Stimulated activated CD4-positive, alpha-beta T cell treated with anti-CD3 and anti-CD28 coated beads, Interleukin-2, amount 100 ng/mL, for 48 hours (primary cell): Measurements from ENCODE around the gene HOXA11.

Experiments used
- DNase-seq, 2 donors: peaks; one replicate each; pipeline ENCODE4 v3.0.0-alpha.2; 2020

HOXA11 gene

DNA sequence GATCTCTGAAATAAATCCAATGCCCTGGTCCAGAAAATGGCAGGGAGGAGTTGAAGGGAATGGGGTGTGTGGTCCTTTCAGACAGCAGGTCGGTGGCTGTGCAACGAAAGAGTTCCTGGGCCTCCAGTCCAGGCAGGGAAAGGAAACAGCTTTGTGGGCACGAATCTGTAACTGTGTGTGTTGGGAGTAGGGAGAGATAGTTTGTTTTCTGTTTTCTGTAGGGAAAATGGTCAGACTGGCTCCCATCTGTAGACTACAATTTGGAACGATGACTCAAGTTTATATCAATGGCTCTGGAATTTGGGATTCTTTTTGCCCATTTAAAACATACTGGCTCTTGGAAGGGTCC is 17.1 kb downstream of the HOXA11 start:
- no peak for DNase-seq

GRCh38 chr7:27166531-27167505 is 18.2 kb downstream of the HOXA11 start:
- DNase-seq = no peak

- DNase-seq = no peak
These were observed 19.0 kb downstream of the HOXA11 start for GRCh38 chr7:27165996-27166530.

DNA sequence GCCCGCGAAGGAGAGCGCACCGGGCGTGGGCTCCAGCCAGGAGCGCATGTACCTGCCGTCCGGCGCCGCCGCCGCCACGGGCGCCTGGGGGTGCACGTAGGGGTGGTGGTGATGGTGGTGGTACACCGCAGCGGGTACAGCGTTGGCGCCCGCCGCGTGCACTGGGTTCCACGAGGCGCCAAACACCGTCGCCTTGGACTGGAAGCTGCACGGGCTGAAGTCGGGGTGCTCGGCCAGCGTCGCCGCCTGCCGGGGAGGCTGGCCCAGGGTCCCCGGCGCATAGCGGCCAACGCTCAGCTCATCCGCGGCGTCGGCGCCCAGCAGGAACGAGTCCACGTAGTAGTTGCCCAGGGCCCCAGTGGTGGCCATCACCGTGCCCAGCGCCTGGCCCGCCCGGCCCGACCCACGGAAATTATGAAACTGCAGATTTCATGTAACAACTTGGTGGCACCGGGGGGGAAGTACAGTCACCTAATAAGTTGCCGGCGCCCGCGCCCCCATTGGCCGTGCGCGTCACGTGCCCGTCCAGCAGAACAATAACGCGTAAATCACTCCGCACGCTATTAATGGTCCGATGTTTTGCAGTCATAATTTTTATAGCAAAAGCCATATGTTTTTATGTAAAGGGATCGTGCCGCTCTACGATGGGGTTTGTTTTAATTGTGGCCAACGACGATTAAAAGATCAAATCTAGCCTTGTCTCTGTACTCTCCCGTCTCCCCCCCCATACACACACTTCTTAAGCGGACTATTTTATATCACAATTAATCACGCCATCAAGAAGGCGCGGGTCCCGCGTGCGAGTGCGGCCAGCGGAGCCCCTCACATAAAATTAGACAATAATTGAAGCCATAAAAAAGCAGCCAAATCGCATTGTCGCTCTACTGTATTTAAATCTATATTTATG is 19.7 kb downstream of the HOXA11 start, which contains the start of gene HOXA9:
Gene HOXA9, minus strand, starts transcription at position 449 of the 907 bp plus-strand sequence. Its CDS starts 80 bp downstream, at position 369.
- DNase-seq = no peak

DNA sequence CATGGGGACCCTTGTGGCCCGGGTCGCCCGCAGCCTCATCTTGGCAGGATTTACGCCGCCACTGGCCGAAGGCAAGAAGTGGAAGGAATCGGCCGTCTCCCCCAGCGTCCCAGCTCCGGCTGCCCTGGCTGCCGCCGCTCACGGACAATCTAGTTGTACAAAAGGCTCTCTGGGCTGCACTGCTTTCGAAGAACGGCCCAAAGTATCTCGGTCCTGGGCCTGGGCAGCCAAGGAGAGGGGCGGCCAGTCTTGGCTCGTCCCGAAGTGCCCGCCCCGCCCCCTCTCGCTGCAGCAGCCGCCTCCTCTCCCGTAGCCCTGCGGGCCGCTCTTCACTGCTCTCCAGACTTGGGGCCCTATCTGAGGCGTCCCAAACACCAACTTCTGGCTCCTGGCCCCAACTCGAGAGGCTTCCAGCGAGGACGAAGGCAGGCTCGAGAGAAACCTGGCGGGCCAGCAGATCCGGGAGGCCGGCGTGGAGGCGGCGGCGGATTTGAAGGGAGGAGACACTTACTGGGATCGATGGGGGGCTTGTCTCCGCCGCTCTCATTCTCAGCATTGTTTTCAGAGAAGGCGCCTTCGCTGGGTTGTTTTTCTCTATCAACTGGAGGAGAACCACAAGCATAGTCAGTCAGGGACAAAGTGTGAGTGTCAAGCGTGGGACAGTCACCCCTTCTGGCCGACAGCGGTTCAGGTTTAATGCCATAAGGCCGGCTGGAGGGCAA is 20.5 kb downstream of the HOXA11 start:
- DNase-seq = no peak

DNA sequence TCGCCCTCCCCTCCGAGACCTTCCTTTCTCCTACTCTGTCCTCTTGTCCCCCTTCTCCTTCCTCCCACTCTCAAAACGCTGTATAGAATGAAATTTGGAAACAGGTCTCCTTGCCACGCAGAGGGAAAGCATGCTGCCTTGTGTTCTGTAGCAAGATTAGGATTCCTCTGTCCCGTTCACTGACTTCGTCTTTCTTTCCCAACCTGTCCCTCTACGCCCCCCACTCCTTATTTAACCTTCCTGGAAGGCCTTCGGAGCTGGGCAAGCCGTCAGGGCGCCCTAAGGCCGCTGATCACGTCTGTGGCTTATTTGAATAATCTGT is 21.0 kb downstream of the HOXA11 start:
- DNase-seq = no peak

GRCh38 chr7:27163288-27164044 is 21.6 kb downstream of the HOXA11 start:
- DNase-seq = no peak

- no peak for DNase-seq
These were observed 22.3 kb downstream of the HOXA11 start for GRCh38 chr7:27162561-27163287.

DNA sequence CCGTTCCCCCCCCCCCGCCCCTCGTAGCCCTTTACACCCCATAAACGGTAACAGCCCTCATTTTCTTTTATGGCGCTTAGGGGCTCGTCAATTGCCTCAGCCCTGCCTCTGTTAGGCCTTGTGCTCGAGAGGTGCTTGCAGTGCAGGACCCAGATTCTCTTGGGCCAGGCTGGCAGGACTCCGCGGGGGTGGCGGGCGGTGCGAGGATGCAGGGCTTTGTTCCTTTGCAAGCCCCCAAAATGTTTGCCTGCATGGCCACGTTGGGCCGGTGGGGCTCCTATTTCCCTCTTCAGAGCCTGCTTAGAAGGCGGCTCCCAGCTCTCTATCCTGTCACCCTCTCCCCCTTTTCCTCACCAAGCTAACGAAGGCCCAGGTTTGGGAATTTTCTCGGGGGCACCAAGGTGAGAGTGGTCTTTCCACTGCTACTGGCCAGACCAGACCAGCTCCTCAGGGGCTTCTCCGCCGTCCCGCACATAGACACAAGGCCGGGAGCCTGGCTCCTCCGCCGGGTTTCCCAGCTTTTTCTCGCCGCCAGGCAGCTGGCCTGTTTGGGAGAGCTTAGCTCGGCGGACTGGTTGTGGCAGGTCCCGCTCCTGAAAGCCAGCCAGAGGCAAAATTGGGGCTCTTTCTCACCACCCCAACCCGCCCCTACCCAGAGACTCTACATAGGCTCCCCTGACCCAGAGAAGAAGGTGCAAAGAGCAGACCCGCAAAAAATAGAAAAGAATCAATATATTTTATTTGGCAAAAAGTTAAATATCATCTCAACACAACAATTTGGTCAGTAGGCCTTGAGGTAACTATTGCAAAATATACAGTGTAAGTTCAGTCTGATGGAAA is 23.1 kb downstream of the HOXA11 start:
- no peak for DNase-seq

- no peak for DNase-seq
These were observed 23.8 kb downstream of the HOXA11 start for GRCh38 chr7:27161214-27161720.

DNA sequence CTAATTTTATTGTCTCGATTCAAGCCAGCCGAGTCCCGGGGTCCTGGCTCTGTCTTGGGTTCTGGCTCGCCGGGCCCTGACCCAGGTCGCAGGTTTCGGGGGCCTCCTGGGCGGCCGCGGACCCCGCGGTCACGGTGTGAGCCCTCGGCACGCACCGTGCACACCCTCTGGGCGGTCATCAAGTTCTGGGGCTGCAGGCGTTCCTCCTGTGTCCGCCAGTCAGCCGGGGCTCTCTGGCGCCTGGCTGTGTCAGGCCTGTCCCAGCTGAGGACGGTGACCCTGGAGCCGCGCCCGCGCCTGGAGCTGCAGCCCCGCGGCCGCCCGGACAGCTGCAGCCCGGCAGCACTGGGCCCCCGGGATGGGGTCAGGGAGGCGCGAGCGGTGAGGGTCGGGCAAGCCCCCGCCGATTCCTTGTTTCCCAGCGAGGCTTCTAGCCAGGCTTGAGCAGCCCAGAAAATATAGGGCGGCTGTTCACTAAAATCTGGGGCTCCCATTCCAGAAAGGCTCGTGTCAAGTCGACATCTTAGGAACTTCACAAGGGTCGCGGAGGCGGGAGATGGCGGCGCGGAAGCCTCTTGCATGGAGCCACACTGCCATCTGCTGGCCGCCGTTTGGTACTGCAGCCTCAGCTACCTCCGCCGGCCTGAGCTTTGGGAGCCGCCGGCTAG is 24.4 kb downstream of the HOXA11 start:
- DNase-seq = peak; percentile 86 to 88

GRCh38 chr7:27160145-27160545 is 24.9 kb downstream of the HOXA11 start:
- DNase-seq = no peak

DNA sequence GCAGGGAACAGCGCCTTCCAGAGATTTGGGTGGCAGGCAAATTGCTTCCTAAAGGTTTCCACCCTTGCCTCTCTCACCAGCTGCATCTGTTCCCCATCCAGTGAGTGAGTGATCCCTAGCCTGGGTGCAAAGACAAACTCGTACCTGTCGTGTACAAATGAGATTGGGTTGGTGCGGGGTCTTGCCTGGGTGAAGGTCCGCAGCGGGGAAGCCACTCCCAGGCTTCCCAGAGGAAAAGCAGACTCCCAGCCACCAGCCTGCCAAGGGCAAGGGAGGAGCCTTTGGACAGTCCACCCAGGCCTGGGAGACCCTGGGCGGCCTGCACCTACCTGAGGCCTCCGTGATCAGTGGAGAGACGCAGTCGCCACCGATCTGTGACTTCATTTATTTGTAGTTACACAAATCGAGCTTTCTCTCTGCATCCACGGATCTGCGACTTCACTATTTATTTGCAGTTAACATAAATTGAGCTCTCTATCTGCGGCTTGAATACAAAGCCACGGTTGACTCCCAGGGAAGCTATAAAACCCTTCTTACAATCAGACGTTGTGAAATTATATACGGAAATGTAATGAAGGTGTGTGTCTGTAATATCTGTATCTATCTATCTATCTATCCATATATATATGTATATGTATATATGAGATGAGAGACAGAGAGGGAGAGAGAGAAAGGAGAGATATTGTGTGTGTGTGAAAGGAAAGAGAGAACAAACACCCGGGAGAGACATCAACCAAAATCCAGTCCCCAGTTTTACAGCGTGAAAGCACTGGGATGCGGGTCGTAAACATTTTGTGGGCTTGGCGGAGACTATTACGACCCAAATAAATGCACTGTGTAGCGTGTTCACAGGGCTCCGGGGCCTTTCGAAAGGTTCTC is 25.5 kb downstream of the HOXA11 start:
- DNase-seq = no peak

- no peak for DNase-seq
These were observed 26.4 kb downstream of the HOXA11 start for GRCh38 chr7:27158436-27159265.

GRCh38 chr7:27157702-27158431 is 27.2 kb downstream of the HOXA11 start:
- no peak for DNase-seq

DNA sequence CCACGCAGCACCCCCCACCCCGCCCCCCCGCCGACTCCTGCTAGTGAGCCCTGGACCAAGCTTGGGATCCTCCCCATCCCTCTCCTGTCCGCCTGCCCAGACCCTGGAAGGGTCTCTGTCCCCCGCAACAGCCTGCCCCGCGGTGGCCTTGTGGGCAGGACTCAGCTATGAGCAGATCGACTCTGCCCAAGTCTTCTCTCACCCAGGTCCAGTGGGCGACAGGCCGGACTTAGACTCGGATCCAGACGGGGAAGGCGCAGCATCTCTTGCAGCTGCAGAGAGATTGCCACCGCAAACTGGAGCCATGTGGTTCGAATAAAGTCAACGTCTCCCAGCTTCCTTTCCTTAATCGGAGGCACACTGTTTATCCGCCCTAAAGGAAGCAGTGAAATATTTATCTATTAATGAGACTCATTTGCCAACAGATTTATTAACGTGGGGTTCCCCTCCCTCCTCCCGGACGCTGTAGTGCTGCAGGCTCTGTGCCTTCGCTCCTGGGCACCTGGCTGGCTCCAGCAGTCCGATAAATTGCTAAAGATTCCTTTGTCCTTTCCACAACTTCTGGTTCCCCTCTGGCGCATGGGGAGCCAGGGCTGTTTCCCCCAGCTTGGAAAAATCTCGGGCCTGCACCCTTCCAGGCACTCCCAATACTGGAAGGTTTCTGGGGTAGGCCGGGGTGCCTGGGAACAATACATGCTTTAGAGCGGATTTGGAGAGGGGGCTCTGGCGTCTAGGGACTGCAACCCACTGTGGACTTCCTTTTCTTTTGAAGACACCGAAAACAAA is 27.9 kb downstream of the HOXA11 start:
- DNase-seq = no peak
